Eye (tissue), 1 donor: ENCODE data around the gene AGT.

Source experiments
- DNase-seq: peaks from one replicate; pipeline ENCODE4 v3.0.0-alpha.2; 2015

The AGT gene

DNA sequence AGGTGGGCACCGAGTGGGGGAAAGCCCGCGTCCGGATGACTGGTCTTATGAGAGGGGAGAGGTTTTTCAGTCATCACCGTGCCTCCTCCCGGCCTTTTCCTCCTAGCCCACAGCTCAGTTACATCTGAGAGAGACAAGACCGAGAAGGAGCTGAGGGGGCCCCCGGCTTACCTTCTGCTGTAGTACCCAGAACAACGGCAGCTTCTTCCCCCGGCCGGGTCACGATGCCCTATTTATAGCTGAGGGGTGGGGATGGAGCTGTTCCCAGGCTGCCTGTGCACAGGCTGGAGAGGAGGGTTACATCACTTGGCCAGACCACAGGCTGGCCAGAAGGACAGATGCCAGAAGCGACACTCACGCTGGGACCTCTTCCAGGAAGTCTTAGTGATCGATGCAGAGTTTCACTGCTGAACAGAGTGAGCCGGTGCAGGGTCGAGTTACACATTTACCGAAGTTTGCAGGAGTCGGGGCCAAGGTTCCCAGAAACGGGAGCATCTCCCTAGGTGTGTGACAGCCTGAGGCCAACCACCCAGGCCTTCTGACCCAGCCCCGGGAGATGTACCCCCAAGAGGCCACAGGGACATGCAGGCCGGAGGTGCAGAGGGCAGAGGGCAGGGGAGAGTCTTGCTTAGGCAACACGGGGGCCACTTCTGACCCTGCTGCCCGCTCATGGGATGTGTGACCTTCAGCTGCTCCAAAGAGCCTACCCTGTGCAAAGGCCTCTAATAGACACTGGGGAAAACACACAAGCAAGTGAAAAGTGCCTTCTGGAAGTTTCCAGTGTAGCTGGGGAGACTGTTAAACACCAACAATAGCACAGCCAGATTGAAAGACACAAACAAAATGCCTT is at the start of gene AGT:
AGT (minus strand) TSS at position 208 of the 850 bp plus-strand sequence. CDS start 3,299 bp downstream, outside the sequence.
- peak; percentile 62 for DNase-seq

GRCh38 chr1:230761443-230762167 is 47.7 kb upstream of the AGT start:
- no peak for DNase-seq

DNA sequence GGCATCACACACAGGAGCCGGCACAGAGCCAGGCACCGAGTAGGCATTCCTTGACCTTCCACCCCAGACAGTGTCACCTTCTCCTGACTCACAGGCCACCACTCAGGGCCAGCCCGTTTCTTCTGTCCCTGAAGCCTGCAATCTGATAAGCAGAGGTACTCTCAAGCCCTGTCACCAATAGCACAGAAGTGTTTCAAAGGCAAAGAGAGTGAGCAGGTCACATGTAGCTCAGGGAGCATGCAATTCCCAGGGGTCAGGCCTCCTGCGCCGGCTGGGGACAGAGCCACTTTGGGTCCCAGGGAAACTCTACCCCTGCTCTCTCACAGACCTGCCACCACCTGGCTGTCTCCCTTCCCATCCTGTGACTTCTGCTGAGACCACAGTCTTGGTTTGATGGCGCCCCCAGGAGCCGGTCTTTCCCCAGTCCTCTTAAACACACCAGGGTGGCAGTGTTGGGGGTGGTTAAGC is 46.5 kb upstream of the AGT start:
- no peak for DNase-seq

- no peak for DNase-seq
Measured at GRCh38 chr1:230759369-230760065, 45.6 kb upstream of the AGT start.

DNA sequence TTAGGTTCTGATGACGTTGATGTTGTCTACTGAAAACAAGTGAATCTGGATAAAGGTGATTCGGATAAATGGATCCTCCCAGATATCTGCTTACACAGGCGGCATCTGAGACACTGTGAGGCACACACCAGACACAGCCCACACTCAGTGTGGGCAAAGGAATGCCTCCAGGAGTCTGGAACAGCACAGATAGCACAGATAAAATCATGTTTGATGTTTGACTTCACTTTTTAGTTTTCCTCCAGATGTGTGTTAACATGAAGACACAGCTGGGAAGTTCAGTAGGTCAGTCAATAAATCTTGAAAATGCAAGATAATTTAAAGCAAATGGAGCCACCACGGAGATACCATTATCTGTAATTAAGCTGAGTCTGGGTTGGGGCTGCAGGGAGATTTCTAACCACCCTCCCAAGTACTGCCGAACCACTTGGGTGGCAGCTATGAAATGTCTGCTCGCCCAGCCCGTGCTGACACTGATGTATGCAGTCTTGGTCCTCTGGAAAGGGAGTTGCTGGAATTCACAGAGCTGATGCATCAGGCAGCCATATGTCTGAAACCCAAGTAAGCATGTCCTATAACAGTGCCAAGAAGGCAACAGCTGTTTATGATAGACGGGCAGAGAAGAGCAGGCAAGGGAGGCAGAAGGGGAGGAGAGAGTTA is 44.9 kb upstream of the AGT start:
- peak; percentile 76 for DNase-seq

- DNase-seq, result no peak
Measured at GRCh38 chr1:230757856-230758708, 44.2 kb upstream of the AGT start.

DNA sequence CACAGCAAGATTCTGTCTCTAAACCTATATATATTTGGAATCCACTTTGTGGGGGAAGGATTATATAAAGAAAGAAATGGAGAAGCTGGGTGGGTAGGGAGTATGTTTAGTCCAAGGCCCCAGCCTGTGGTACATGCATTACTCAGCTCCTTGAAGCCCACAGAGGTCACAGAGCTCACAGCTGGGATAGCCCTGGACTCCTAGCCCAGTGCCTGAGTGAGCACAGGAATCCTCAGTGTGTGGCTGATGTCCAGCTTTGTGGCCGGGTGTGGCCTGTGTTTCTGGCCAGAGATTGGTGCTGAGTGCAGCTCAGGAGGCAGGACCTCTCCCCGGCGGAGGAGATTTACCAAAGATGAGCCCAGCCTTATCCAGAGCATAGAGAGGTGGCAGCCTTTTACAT is 40.9 kb upstream of the AGT start:
- no peak for DNase-seq

- peak; percentile 94 for DNase-seq
Measured at GRCh38 chr1:230753586-230754251, 39.8 kb upstream of the AGT start.

DNA sequence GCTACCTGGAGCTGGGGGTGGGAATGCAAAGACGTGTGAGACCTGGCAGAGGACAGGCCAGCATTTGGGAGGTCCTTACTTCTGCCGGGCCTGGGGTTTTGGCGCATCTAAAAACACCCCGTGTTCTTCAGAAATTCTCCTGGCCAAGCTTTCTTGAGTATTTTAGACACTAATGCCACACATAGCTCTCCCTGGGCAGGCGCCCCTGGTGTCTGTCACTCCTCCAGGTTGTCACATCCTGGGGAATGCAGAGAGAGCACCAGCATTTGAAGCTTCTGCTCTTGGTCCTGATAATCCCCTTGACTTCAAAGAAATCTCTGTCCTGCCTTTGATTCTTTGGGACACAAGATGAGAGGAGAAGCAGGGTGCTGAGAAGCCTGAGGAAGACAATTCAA is 39.3 kb upstream of the AGT start:
- no peak for DNase-seq

GRCh38 chr1:230752407-230752806 is 38.5 kb upstream of the AGT start:
- peak; percentile 83 for DNase-seq

DNA sequence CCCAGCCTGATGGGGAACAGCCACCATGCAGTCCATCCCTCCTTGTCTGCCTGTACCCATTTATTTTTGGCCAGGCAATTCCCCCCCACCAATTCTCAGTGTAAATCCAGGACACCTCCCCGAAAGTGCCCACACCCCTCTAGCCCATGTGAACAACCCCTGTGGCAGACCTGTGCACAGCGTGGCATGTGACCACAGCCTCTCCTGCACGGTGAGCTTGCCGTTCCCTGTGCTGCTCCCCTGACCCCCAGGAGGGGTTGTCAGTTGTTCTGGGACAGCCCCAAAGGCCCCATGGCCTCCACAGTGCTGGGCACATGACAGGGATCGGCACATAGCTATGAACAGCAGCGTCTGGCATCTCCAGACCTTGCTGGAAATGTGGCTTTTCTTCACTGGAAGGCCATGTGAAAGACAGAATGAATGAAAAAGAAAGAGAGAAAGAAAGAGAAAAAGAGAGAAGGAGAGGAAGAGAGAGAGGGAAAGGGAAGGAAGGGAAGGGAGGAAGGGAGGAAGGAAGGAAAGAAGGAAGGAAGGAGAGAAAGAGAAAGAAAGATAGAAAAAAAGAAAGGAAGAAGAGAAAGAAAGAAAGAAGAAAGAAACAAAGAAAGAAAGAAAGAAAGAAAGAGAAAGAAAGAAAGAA is 37.2 kb upstream of the AGT start:
- no peak for DNase-seq

DNA sequence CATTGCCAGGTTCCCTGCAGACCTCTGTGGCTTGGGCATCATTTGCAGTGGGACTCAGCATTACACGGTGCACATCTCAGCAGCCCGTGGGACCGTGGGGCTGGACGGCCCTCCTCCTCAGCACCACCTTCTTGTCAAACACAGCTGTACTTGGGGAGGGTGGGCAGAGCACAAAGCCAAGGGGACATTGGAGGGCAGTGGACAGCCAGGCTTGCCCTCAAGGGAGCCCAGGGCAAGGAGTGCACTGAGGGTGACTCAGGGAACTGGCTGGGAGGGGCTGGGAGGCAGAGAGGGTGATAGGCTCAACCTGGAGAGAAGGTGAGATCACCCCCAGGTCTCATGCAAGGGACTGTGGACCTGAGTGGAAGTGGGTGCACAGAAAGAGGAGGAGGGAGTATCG is 36.7 kb upstream of the AGT start:
- no peak for DNase-seq

DNA sequence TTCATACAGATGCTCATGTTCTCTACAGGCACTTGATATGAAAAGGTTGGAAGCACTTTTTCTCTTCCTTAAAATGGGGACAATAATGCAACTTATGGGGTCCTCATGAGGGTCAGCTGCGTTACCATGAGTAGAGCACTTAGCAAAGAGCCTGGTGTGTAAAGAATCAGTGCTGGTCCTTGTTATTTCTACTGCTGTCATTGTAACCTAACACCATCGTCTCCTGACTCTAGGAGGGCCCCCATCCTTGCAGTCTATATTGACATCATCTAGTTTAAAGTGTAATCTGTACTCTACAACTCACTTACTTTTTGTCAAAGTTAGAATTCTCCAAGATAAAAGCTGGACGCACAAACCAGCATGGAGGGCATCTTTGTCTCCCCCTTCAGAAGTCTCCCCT is 35.7 kb upstream of the AGT start:
- DNase-seq, result no peak

DNA sequence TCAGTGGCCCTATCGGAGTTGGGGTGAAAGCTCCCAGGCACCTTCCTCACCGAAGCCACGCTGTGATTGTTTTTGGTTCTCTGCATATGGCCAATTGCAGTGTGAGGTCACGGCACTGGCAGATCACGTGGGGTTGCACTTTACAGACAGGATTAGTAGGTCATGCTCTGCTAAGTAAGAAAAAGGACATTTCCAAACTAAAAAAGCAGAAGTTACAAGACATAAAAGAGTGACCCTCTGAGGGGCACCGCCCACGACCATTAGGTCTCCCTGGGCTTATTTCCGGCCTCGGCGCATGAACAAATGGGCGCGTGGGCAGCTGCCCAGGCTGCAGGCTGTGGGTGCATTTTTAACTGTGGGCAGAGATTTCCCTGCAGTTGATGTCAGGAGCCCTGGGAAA is 35.2 kb upstream of the AGT start:
- DNase-seq, result no peak

DNA sequence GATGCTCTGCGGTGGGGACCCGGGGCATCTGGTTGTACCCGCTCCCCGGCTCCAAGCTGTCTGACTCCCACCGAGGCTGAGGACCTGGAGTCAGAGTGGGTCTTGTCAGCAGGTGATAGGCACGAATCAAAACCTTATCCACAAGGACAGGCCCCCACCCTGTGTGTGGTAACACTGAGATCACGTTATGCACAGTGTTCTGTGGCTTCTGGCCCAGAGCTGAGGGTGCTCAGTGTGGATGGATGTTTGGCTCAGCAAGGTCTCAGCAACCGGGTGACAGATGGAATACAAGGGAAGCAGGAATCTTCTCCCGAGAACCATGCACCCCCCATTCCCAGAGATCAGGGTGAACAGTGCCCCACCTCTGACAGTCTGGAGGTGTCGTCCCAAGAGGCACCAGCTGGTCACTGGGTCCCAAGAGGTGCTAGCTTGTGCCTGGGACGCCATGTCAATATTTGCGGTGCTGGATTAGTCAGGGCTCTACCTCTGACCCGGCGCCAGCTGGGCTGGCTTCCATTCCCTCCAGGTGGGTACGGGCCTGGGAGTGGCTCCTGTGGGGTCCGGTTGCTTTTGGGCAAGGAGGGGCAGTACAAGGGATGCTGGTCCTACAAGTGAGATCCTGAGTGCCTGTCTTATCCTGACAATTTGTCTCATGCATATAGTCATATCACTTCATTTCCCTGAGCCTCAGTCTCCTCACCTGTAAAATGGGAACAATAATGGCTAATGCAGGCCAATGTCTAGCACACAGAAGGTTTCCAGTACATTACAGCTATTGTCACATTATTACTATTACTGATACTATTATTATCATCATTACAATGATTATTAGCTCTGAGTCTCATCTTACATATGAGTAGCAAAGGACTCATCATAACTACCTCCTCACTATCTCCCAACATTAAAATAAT is 34.2 kb upstream of the AGT start:
- no peak for DNase-seq

DNA sequence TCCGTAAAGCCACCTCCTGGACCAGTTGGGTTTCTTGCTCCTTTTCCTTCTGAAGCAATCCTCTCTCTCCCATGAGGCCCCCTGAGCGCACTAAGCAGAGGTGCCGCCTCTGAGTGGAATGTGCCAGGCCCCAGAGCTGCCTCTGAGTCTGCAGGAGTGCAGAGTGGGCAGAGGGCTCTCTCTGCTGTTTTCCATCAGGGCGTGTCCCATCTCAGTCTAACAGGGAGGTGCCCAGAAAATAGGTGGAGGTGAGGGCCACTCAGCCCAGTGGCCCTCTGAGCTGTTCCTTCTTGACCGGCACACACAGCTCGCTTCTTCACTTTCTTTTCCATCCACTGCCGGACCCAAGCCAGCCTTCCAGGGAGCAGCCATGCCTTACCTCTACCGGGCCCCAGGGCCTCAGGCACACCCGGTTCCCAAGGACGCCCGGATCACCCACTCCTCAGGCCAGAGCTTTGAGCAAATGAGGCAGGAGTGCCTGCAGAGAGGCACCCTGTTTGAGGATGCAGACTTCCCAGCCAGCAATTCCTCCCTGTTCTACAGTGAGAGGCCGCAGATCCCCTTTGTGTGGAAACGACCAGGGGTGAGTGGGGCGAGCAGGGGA is 33.3 kb upstream of the AGT start, which contains the start of gene CAPN9:
CAPN9 (plus strand) TSS at position 262 of the 604 bp plus-strand sequence; CDS start at position 371, 109 bp downstream.
- DNase-seq, result no peak

- no peak for DNase-seq
Measured at GRCh38 chr1:230746617-230747016, 32.7 kb upstream of the AGT start.

- no peak for DNase-seq
Measured at GRCh38 chr1:230745071-230745470, 31.1 kb upstream of the AGT start.

DNA sequence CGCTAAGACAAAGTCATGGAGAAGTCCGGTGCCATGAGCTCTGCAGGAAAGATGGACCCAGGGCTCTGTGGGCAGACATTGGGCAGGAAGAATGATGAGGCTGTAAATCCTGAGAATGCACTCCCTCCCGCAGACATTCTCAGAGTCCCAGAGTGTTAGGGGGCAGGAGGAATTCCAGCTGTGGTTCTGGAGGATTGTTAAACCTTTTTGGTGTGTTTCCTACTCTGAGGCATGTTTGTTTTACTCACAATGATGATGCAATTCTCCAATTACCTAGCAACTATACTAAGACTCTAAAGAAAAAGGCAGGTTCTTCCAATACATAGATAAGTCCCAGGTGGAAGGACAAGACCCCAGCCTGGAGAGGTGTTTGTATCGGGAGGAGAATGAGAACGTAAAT is 30.5 kb upstream of the AGT start:
- DNase-seq, result no peak
